Naive thymus-derived CD4-positive, alpha-beta T cell (primary cell): Measurements from ENCODE around the gene TMEM163. TPM values are rescaled to one million over a fixed set of nuclear protein-coding genes. Genes with fewer than 3 reads are reported as not detected.

ENCODE experiments used
- ATAC-seq: fragments of 150-1000 bp; cut with Tn5 transposase; 2 replicates; pipeline ENCODE4 v1.10.0; 2021; ENCODE audit warnings: mild to moderate bottlenecking, moderate library complexity
- CTCF ChIA-PET: fragments of 350-600 bp; sonication (Branson Sonifier 250); formaldehyde crosslinking; loops from one replicate; lab custom pipeline; 2021; ENCODE audit warnings: antibody characterized with exemption; lab: Charles Lee
- POLR2A ChIA-PET: fragments of 350-600 bp; sonication (Branson Sonifier 250); formaldehyde crosslinking; loops from one replicate; lab custom pipeline; 2021; ENCODE audit warnings: antibody characterized with exemption, inconsistent platforms; lab: Charles Lee
- DNase-seq, 9 donors: peaks; one replicate each; pipeline versions ENCODE4 v3.0.0 to v3.0.0-alpha.2; 2020 to 2022; ENCODE audit warnings: mixed read lengths in 1 of 9
- H3K27ac ChIP-seq: one replicate; pipeline ENCODE4 v1.7.0; 2013; ENCODE audit warnings: mild to moderate bottlenecking, low read depth, low read length, moderate library complexity
- H3K27me3 ChIP-seq, 2 donors: one replicate each; pipeline ENCODE4 v1.7.0; 2013; ENCODE audit warnings: low read length in 2 of 2, mild to moderate bottlenecking in 2 of 2, moderate library complexity in 2 of 2; ENCODE audit not compliant: control insufficient read depth in 2 of 2, insufficient read depth in 2 of 2
- H3K36me3 ChIP-seq, 3 experiments: 1 replicate in 2 of 3; 2 replicates in 1 of 3; pipeline ENCODE4 v1.7.0; 2013; ENCODE audit warnings: low read length in 3 of 3, mild to moderate bottlenecking in 3 of 3, moderate library complexity in 1 of 3; ENCODE audit not compliant: insufficient read depth in 3 of 3, control insufficient read depth in 2 of 3
- H3K4me1 ChIP-seq, 2 donors: one replicate each; pipeline ENCODE4 v1.7.0; 2013; ENCODE audit warnings: low read length in 2 of 2, mild to moderate bottlenecking in 2 of 2, moderate library complexity in 1 of 2; ENCODE audit not compliant: control insufficient read depth in 2 of 2, insufficient read depth in 2 of 2
- H3K4me3 ChIP-seq: 2 replicates; pipeline ENCODE4 v1.7.0; 2013; ENCODE audit warnings: mild to moderate bottlenecking, low read length
- H3K9me3 ChIP-seq, 3 experiments: 1 replicate in 2 of 3; 2 replicates in 1 of 3; pipeline ENCODE4 v1.7.0; 2013; ENCODE audit warnings: low read length in 3 of 3; ENCODE audit not compliant: control insufficient read depth in 2 of 3
- H3K27ac Mint-ChIP-seq, 9 donors: one replicate each; pipeline ENCODE4 v1.8.0; 2020 to 2022; ENCODE audit warnings: mixed read lengths in 9 of 9, mild to moderate bottlenecking in 8 of 9, moderate library complexity in 5 of 9, inconsistent platforms in 2 of 9
- H3K27me3 Mint-ChIP-seq, 5 donors: one replicate each; pipeline ENCODE4 v1.8.0; 2021 to 2022; ENCODE audit warnings: mixed read lengths in 5 of 5, mild to moderate bottlenecking in 1 of 5
- H3K36me3 Mint-ChIP-seq, 5 donors: one replicate each; pipeline ENCODE4 v1.8.0; 2020 to 2022; ENCODE audit warnings: mixed read lengths in 5 of 5, mild to moderate bottlenecking in 3 of 5, inconsistent platforms in 1 of 5
- H3K4me1 Mint-ChIP-seq, 7 donors: one replicate each; pipeline ENCODE4 v1.8.0; 2020 to 2022; ENCODE audit warnings: mixed read lengths in 7 of 7, mild to moderate bottlenecking in 3 of 7, inconsistent platforms in 1 of 7
- H3K4me3 Mint-ChIP-seq, 10 donors: one replicate each; pipeline ENCODE4 v1.8.0; 2020 to 2022; ENCODE audit warnings: mild to moderate bottlenecking in 10 of 10, mixed read lengths in 10 of 10, moderate library complexity in 6 of 10, inconsistent platforms in 2 of 10
- H3K9me3 Mint-ChIP-seq, 11 donors: one replicate each; pipeline ENCODE4 v1.8.0; 2020 to 2022; ENCODE audit warnings: mixed read lengths in 11 of 11, mild to moderate bottlenecking in 4 of 11, inconsistent platforms in 1 of 11, moderate library complexity in 1 of 11
- intact Hi-C, 2 donors: fragments of 100-400 bp; cut with micrococcal nuclease; formaldehyde crosslinking; loops; one replicate each; pipeline ENCODE4 v1.15.1; 2023
- polyA plus RNA-seq, 2 donors: library from polyadenylated mRNA; unstranded; fragments of 300-500 nt; fragmentation: Illumina TruSeq; gene quantifications; one replicate each; pipeline ENCODE4 v1.2.3, GENCODE V29; 2021
- total RNA-seq, 6 experiments: library from RNA in 5 of 6; stranded (reverse) in 5 of 6; gene quantifications; 1 replicate in 5 of 6; 2 replicates in 1 of 6; pipeline ENCODE4 v1.2.3 and lab custom pipeline; 2021 to 2026

TMEM163 gene
- total and polyA plus RNA-seq, 7 experiments from 2014 or later = 0.13 to 0.71 (median 0.21) TPM; not detected in 2

GRCh38 chr2:134693359-134694330 lies 25.2 kb downstream of the TMEM163 start:
- no peak overlapping the region for H3K4me3 ChIP-seq
- no peaks in the 10 kb centered on the region for H3K9me3 ChIP-seq
- peaks cover 4 to 33% (median 8%) of the 10 kb centered on the region in 5 donors for H3K27me3 Mint-ChIP-seq
- no peaks in the 10 kb centered on the region for H3K4me1 Mint-ChIP-seq
- intact Hi-C loops = loop anchor here in 1 of 2 donors (5.0 to 10.0 kb wide), 2 partner anchors 36 to 239 kb away; no protein-coding TSS in a partner anchor
- ChIA-PET POLR2A (interaction anchor here (0.6 kb wide), 1 partner anchor 22 kb away, joined by 3 read pairs; no protein-coding TSS in a partner anchor), CTCF (interaction anchor here (0.8 to 1.1 kb wide), 2 partner anchors 34 to 576 kb away, joined by 3 to 5 read pairs; no protein-coding TSS in a partner anchor)
- H3K27me3 ChIP-seq = no peaks in the 10 kb centered on the region
- no peak for DNase-seq
- no peaks in the 10 kb centered on the region for H3K4me1 ChIP-seq
- H3K4me3 Mint-ChIP-seq = no peak overlapping the region
- ATAC-seq = no peak
- no peaks in the 10 kb centered on the region for H3K9me3 Mint-ChIP-seq
- H3K36me3 ChIP-seq = no peaks in the 10 kb centered on the region
- no peak overlapping the region for H3K27ac Mint-ChIP-seq
- no peaks in the 10 kb centered on the region for H3K36me3 Mint-ChIP-seq
- H3K27ac ChIP-seq = no peak overlapping the region

GRCh38 chr2:134692499-134692898 lies 26.3 kb downstream of the TMEM163 start:
- Mint-ChIP-seq H3K27ac (no peak overlapping the region), H3K4me1 (no peaks in the 10 kb centered on the region), H3K9me3 (no peaks in the 10 kb centered on the region), H3K4me3 (no peak overlapping the region), H3K36me3 (no peaks in the 10 kb centered on the region), H3K27me3 (peaks cover 0 to 25% (median 0%) of the 10 kb centered on the region in 5 donors)
- H3K4me1 ChIP-seq = no peaks in the 10 kb centered on the region
- no peak overlapping the region for H3K27ac ChIP-seq
- peak in 2 of 9 donors; percentile 14 to 33 for DNase-seq
- H3K36me3 ChIP-seq = no peaks in the 10 kb centered on the region
- ATAC-seq = peak; percentile 60
- ChIA-PET POLR2A (no interaction called here), CTCF (no interaction called here)
- no peaks in the 10 kb centered on the region for H3K27me3 ChIP-seq
- no peak overlapping the region for H3K4me3 ChIP-seq
- no peaks in the 10 kb centered on the region for H3K9me3 ChIP-seq
- intact Hi-C loops = loop anchor here (1.0 to 10.0 kb wide), 5 partner anchors 22 to 238 kb away; no protein-coding TSS in a partner anchor

GRCh38 chr2:134690629-134691215 lies 28.1 kb downstream of the TMEM163 start:
- Histone ChIP-seq H3K27me3 (no peaks in the 10 kb centered on the region), H3K36me3 (no peaks in the 10 kb centered on the region), H3K4me3 (no peak overlapping the region), H3K9me3 (no peaks in the 10 kb centered on the region), H3K4me1 (no peaks in the 10 kb centered on the region), H3K27ac (no peak overlapping the region)
- ChIA-PET CTCF (no interaction called here), POLR2A (no interaction called here)
- intact Hi-C loops = loop anchor here in 1 of 2 donors (5.0 to 10.0 kb wide), 2 partner anchors 33 to 236 kb away; no protein-coding TSS in a partner anchor
- DNase-seq = no peak
- no peak for ATAC-seq
- Mint-ChIP-seq H3K36me3 (no peaks in the 10 kb centered on the region), H3K27ac (no peak overlapping the region), H3K9me3 (no peaks in the 10 kb centered on the region), H3K4me3 (no peak overlapping the region), H3K27me3 (peaks cover 0 to 28% (median 0%) of the 10 kb centered on the region in 5 donors), H3K4me1 (no peaks in the 10 kb centered on the region)

GRCh38 chr2:134689315-134689714 lies 29.5 kb downstream of the TMEM163 start:
- no peak overlapping the region for H3K27ac ChIP-seq
- Mint-ChIP-seq H3K4me3 (no peak overlapping the region), H3K27me3 (peaks cover 0 to 22% (median 0%) of the 10 kb centered on the region in 5 donors), H3K4me1 (no peaks in the 10 kb centered on the region), H3K9me3 (peaks cover 0 to 2% (median 0%) of the 10 kb centered on the region in 11 donors), H3K36me3 (no peaks in the 10 kb centered on the region), H3K27ac (no peak overlapping the region)
- DNase-seq = no peak
- intact Hi-C loops = no loop called here
- H3K9me3 ChIP-seq = no peaks in the 10 kb centered on the region
- H3K4me3 ChIP-seq = no peak overlapping the region
- no peaks in the 10 kb centered on the region for H3K27me3 ChIP-seq
- no peaks in the 10 kb centered on the region for H3K36me3 ChIP-seq
- POLR2A ChIA-PET = no interaction called here
- no peaks in the 10 kb centered on the region for H3K4me1 ChIP-seq
- ATAC-seq = no peak
- CTCF ChIA-PET = no interaction called here

- CTCF ChIA-PET = no interaction called here
- Mint-ChIP-seq H3K27ac (no peak overlapping the region), H3K4me1 (peaks cover 0 to 25% (median 7%) of the 10 kb centered on the region in 7 donors)
Measured at GRCh38 chr2:134685967-134686366, 32.8 kb downstream of the TMEM163 start.

GRCh38 chr2:134683561-134684112 lies 35.2 kb downstream of the TMEM163 start:
- H3K27ac ChIP-seq = no peak overlapping the region
- H3K4me3 ChIP-seq = no peak overlapping the region
- H3K4me3 Mint-ChIP-seq = no peak overlapping the region
- no peaks in the 10 kb centered on the region for H3K9me3 ChIP-seq
- ChIA-PET CTCF (no interaction called here), POLR2A (interaction anchor here (0.6 to 0.7 kb wide), 2 partner anchors 15 to 229 kb away, joined by 3 read pairs; no protein-coding TSS in a partner anchor)
- H3K27ac Mint-ChIP-seq = peak overlapping the region in 2 of 9 donors; percentile 35 to 59
- peaks cover 20 to 43% (median 29%) of the 10 kb centered on the region in 7 donors for H3K4me1 Mint-ChIP-seq
- H3K27me3 Mint-ChIP-seq = peaks cover 0 to 16% (median 4%) of the 10 kb centered on the region in 5 donors
- peaks cover 20 to 22% of the 10 kb centered on the region in 2 donors for H3K4me1 ChIP-seq
- DNase-seq (no peak), ATAC-seq (no peak)
- H3K36me3 ChIP-seq = no peaks in the 10 kb centered on the region
- H3K36me3 Mint-ChIP-seq = peaks cover 0 to 23% (median 0%) of the 10 kb centered on the region in 5 donors
- no peaks in the 10 kb centered on the region for H3K27me3 ChIP-seq
- peaks cover 0 to 12% (median 0%) of the 10 kb centered on the region in 11 donors for H3K9me3 Mint-ChIP-seq
- intact Hi-C loops = no loop called here

More at GRCh38 chr2:134685967-134686366, 32.8 kb downstream of the TMEM163 start:
- DNase-seq = no peak
- H3K4me1 ChIP-seq = peaks cover 0 to under 1% of the 10 kb centered on the region in 2 donors
- no peak overlapping the region for H3K4me3 Mint-ChIP-seq
- H3K27me3 Mint-ChIP-seq = peaks cover 0 to 14% (median 4%) of the 10 kb centered on the region in 5 donors
- no peak for ATAC-seq
- no peak overlapping the region for H3K4me3 ChIP-seq
- POLR2A ChIA-PET = no interaction called here
- peaks cover 0 to 12% (median 0%) of the 10 kb centered on the region in 5 donors for H3K36me3 Mint-ChIP-seq
- H3K36me3 ChIP-seq = no peaks in the 10 kb centered on the region
- peaks cover 0 to 12% (median 0%) of the 10 kb centered on the region in 11 donors for H3K9me3 Mint-ChIP-seq
- intact Hi-C loops = no loop called here
- H3K27me3 ChIP-seq = no peaks in the 10 kb centered on the region
- no peak overlapping the region for H3K27ac ChIP-seq
- no peaks in the 10 kb centered on the region for H3K9me3 ChIP-seq
